PC-3 (cell line): Measurements from ENCODE around the gene CA5B.

ENCODE experiments used
- EZH2 ChIP-seq: fragments of 300-600 bp; sonication (generic); IDR thresholded peaks from one replicate; pipeline ENCODE4 v1.6.1; 2017; ENCODE audit warnings: antibody characterized with exemption, mild to moderate bottlenecking, low read length; ENCODE audit not compliant: unreplicated experiment
- EZH2phosphoT487 ChIP-seq: fragments of 300-600 bp; sonication (generic); IDR thresholded peaks from 2 replicates; pipeline ENCODE4 v1.6.1; 2018; ENCODE audit warnings: mild to moderate bottlenecking, antibody characterized with exemption, low read length, borderline replicate concordance
- TF ChIP-seq, protein P1 (sequence below): fragments of 300-600 bp; sonication (generic); conservative IDR thresholded peaks from 2 replicates; pipeline ENCODE4 v1.5.1; 2017; ENCODE audit warnings: antibody characterized with exemption, low read depth, mild to moderate bottlenecking, low read length

DNA sequence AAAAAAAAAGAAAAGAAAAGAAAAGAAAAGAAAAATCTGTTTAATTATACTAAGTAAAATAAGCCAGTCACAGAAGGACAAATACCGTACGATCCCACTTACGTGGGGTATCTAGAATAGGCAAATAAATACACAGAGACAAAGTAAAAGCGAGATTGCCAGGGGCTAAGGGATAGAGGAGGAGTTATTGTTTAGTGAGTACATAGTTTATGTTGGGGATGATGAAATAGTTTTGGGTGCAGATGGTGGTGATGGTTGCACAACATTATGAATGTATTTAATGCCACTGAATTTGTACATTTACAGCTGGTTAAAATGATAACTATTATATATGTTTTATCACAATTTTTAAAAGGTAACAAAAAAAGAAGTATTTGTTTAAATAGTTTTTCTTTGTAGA, 7.1 kb downstream of the CA5B start:
- TF ChIP-seq EZH2 (no peak), EZH2phosphoT487 (no peak)
- TF ChIP-seq, protein P1, sequence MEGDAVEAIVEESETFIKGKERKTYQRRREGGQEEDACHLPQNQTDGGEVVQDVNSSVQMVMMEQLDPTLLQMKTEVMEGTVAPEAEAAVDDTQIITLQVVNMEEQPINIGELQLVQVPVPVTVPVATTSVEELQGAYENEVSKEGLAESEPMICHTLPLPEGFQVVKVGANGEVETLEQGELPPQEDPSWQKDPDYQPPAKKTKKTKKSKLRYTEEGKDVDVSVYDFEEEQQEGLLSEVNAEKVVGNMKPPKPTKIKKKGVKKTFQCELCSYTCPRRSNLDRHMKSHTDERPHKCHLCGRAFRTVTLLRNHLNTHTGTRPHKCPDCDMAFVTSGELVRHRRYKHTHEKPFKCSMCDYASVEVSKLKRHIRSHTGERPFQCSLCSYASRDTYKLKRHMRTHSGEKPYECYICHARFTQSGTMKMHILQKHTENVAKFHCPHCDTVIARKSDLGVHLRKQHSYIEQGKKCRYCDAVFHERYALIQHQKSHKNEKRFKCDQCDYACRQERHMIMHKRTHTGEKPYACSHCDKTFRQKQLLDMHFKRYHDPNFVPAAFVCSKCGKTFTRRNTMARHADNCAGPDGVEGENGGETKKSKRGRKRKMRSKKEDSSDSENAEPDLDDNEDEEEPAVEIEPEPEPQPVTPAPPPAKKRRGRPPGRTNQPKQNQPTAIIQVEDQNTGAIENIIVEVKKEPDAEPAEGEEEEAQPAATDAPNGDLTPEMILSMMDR = no peak
